GM23248 (cell line): Measurements from ENCODE around the gene DPP6. TPM values are rescaled to one million over a fixed set of nuclear protein-coding genes. Genes with fewer than 3 reads are reported as not detected.

Source experiments
- DNase-seq: peaks from one replicate; pipeline ENCODE4 v3.0.0-alpha.2; 2015
- H2AFZ ChIP-seq: fragments of 200-600 bp; sonication (generic); 2 replicates; pipeline ENCODE4 v1.6.1; 2016; ENCODE audit warnings: antibody characterized with exemption
- H3F3A ChIP-seq: fragments of 200-600 bp; sonication (generic); 2 replicates; pipeline ENCODE4 v1.6.1; 2016; ENCODE audit warnings: mild to moderate bottlenecking, antibody characterized with exemption, mixed run types; ENCODE audit not compliant: insufficient read depth
- H3K27ac ChIP-seq: fragments of 200-600 bp; sonication (generic); 2 replicates; pipeline ENCODE4 v1.5.1; 2016; ENCODE audit warnings: mild to moderate bottlenecking
- H3K27me3 ChIP-seq: fragments of 200-600 bp; sonication (generic); replicated peaks from 2 replicates; pipeline ENCODE4 v1.6.1; 2016; ENCODE audit warnings: mild to moderate bottlenecking; ENCODE audit not compliant: insufficient read depth
- H3K36me3 ChIP-seq: fragments of 200-600 bp; sonication (generic); 2 replicates; pipeline ENCODE4 v1.6.1; 2016; ENCODE audit warnings: low read depth, mild to moderate bottlenecking
- H3K4me1 ChIP-seq: fragments of 200-600 bp; sonication (generic); 2 replicates; pipeline ENCODE4 v1.6.1; 2016; ENCODE audit warnings: mild to moderate bottlenecking; ENCODE audit not compliant: insufficient read depth
- H3K4me2 ChIP-seq: fragments of 200-600 bp; sonication (generic); one replicate; pipeline ENCODE4 v1.6.1; 2016; ENCODE audit warnings: mild to moderate bottlenecking; ENCODE audit not compliant: unreplicated experiment
- H3K4me3 ChIP-seq: fragments of 200-600 bp; sonication (generic); 2 replicates; pipeline ENCODE4 v1.5.1; 2016; ENCODE audit warnings: mild to moderate bottlenecking
- H3K79me2 ChIP-seq: fragments of 200-600 bp; sonication (generic); 2 replicates; pipeline ENCODE4 v1.6.1; 2016; ENCODE audit warnings: mild to moderate bottlenecking; ENCODE audit not compliant: insufficient read depth
- H3K9ac ChIP-seq: fragments of 200-600 bp; sonication (generic); 2 replicates; pipeline ENCODE4 v1.6.1; 2016; ENCODE audit warnings: mild to moderate bottlenecking
- H3K9me2 ChIP-seq: fragments of 200-600 bp; sonication (generic); 2 replicates; pipeline ENCODE4 v1.6.1; 2016; ENCODE audit warnings: mixed run types, mild to moderate bottlenecking, moderate library complexity; ENCODE audit not compliant: insufficient read depth
- H3K9me3 ChIP-seq: fragments of 200-600 bp; sonication (generic); one replicate; pipeline ENCODE4 v1.6.1; 2017; ENCODE audit warnings: low read depth
- H4K20me1 ChIP-seq: fragments of 200-600 bp; sonication (generic); 2 replicates; pipeline ENCODE4 v1.6.0; 2016; ENCODE audit not compliant: insufficient read depth
- EZH2 ChIP-seq: fragments of 200-600 bp; sonication (generic); IDR thresholded peaks from 2 replicates; pipeline ENCODE4 v1.6.1; 2018; ENCODE audit warnings: antibody characterized with exemption, mild to moderate bottlenecking; ENCODE audit not compliant: insufficient read depth, poor library complexity, severe bottlenecking
- EZH2phosphoT487 ChIP-seq: fragments of 200-600 bp; sonication (generic); IDR thresholded peaks from 2 replicates; pipeline ENCODE4 v1.6.1; 2018; ENCODE audit warnings: antibody characterized with exemption, moderate library complexity, mild to moderate bottlenecking, low read depth; ENCODE audit not compliant: insufficient read depth
- WGBS, 2 experiments: methylation state at CpG; one replicate each; pipeline ENCODE4 v1.1.6; 2015 to 2017; ENCODE audit warnings: low lambda C conversion rate in 2 of 2, low coverage in 1 of 2; ENCODE audit errors: missing lambda C conversion rate in 2 of 2; 5-methylcytosine and 5-hydroxymethylcytosine counted together
- in situ Hi-C: fragments of 300-500 bp; cut with MboI; formaldehyde crosslinking; loops from 2 replicates; pipeline ENCODE4 v1.15.0; 2020
- polyA plus RNA-seq: library from polyadenylated mRNA; unstranded; fragments of >200 nt; fragmentation: Nextera tagmentation; extraction: Ambion mirVana; gene quantifications from 2 replicates; pipeline ENCODE4 v1.2.1, GENCODE V29; 2016
- total RNA-seq: library from RNA; depleted of rRNA; stranded (reverse); fragments of >200 nt; shearing (Covaris generic); gene quantifications from 2 replicates; pipeline ENCODE4 v1.2.3, GENCODE V29; 2014

DPP6 gene
- total and polyA plus RNA-seq, 2 experiments from 2014 or later = not detected

GRCh38 chr7:154343778-154344412, 291.7 kb downstream of the DPP6 start:
- H3K9me2 ChIP-seq = no peaks in the 10 kb centered on the region
- WGBS, 2 experiments = 35 to 37% methylated on average over 14 of the region's 14 CpGs

GRCh38 chr7:154345093-154345492, 292.9 kb downstream of the DPP6 start:
- no peak for DNase-seq
- H4K20me1 ChIP-seq = no peaks in the 10 kb centered on the region
- H3K4me3 ChIP-seq = no peak overlapping the region
- WGBS, 2 experiments = 8 to 14% methylated on average over 5 of the region's 5 CpGs
- no peak overlapping the region for H3K27ac ChIP-seq
- H3K9me2 ChIP-seq = no peaks in the 10 kb centered on the region
- no peak overlapping the region for H3K9ac ChIP-seq
- H3K36me3 ChIP-seq = no peaks in the 10 kb centered on the region
- TF ChIP-seq EZH2 = no peak
- H3F3A ChIP-seq = no peaks in the 10 kb centered on the region
- in situ Hi-C loops = no loop called here
- H3K9me3 ChIP-seq = no peaks in the 10 kb centered on the region
- H3K4me1 ChIP-seq = no peaks in the 10 kb centered on the region
- H3K79me2 ChIP-seq = no peaks in the 10 kb centered on the region
- no peaks in the 10 kb centered on the region for H3K27me3 ChIP-seq
- no peak overlapping the region for H2AFZ ChIP-seq
- H3K4me2 ChIP-seq = no peak overlapping the region

More at GRCh38 chr7:154343778-154344412, 291.7 kb downstream of the DPP6 start:
- Histone ChIP-seq H4K20me1 (no peaks in the 10 kb centered on the region), H3K27ac (no peak overlapping the region), H3K9ac (no peak overlapping the region), H3K9me3 (no peaks in the 10 kb centered on the region), H3K4me1 (no peaks in the 10 kb centered on the region), H3K79me2 (no peaks in the 10 kb centered on the region), H3K27me3 (no peaks in the 10 kb centered on the region), H3K36me3 (no peaks in the 10 kb centered on the region), H3F3A (no peaks in the 10 kb centered on the region), H3K4me3 (no peak overlapping the region), H3K4me2 (no peak overlapping the region), H2AFZ (no peak overlapping the region)
- DNase-seq = no peak
- in situ Hi-C loops = no loop called here
- no peak for TF ChIP-seq EZH2
- TF ChIP-seq EZH2phosphoT487 = no peak

- no peak overlapping the region for H2AFZ ChIP-seq
- DNase-seq = no peak
- no peaks in the 10 kb centered on the region for H3K79me2 ChIP-seq
- 1 to 3% methylated on average over 3 of the region's 3 CpGs for WGBS, 2 experiments
- no peaks in the 10 kb centered on the region for H3K36me3 ChIP-seq
- no peak overlapping the region for H3K9ac ChIP-seq
- no peaks in the 10 kb centered on the region for H3K9me3 ChIP-seq
- H3K27ac ChIP-seq = no peak overlapping the region
- H3K9me2 ChIP-seq = no peaks in the 10 kb centered on the region
- in situ Hi-C loops = no loop called here
- H4K20me1 ChIP-seq = no peaks in the 10 kb centered on the region
- H3K4me2 ChIP-seq = no peak overlapping the region
- TF ChIP-seq EZH2phosphoT487 (no peak), EZH2 (no peak)
- no peaks in the 10 kb centered on the region for H3K27me3 ChIP-seq
- no peak overlapping the region for H3K4me3 ChIP-seq
- no peaks in the 10 kb centered on the region for H3F3A ChIP-seq
- H3K4me1 ChIP-seq = no peaks in the 10 kb centered on the region
These were observed 295.6 kb downstream of the DPP6 start for GRCh38 chr7:154347700-154348266.

GRCh38 chr7:154350892-154351291, 298.7 kb downstream of the DPP6 start:
- H3K4me3 ChIP-seq = no peak overlapping the region
- H3F3A ChIP-seq = no peaks in the 10 kb centered on the region
- no peak for DNase-seq
- H3K27me3 ChIP-seq = no peaks in the 10 kb centered on the region
- H3K4me2 ChIP-seq = no peak overlapping the region
- H3K9ac ChIP-seq = no peak overlapping the region
- H4K20me1 ChIP-seq = no peaks in the 10 kb centered on the region
- no peak for TF ChIP-seq EZH2
- no peak for TF ChIP-seq EZH2phosphoT487
- H3K27ac ChIP-seq = no peak overlapping the region
- 40 to 47% methylated on average over 6 of the region's 6 CpGs for WGBS, 2 experiments
- no peaks in the 10 kb centered on the region for H3K79me2 ChIP-seq
- no peaks in the 10 kb centered on the region for H3K36me3 ChIP-seq
- no peak overlapping the region for H2AFZ ChIP-seq
- no peaks in the 10 kb centered on the region for H3K9me2 ChIP-seq
- no peaks in the 10 kb centered on the region for H3K4me1 ChIP-seq
- H3K9me3 ChIP-seq = no peaks in the 10 kb centered on the region
- in situ Hi-C loops = no loop called here
